Esophagus squamous epithelium (tissue), 4 donors: ENCODE data around the gene LRRFIP2.

ENCODE experiments used
- CTCF ChIP-seq, 6 experiments: fragments of 450-650 bp in 4 of 6; fragments of 200-600 bp in 2 of 6; sonication (generic) in 2 of 6; IDR thresholded peaks; one replicate each; pipeline ENCODE4 v1.5.1; 2016 to 2019; ENCODE audit warnings: antibody characterized with exemption in 6 of 6, mild to moderate bottlenecking in 4 of 6, moderate library complexity in 4 of 6
- POLR2A ChIP-seq, 4 donors: fragments of 450-650 bp; IDR thresholded peaks; one replicate each; pipeline ENCODE4 v1.6.1; 2017; ENCODE audit warnings: antibody characterized with exemption in 4 of 4, mild to moderate bottlenecking in 4 of 4, moderate library complexity in 3 of 4

DNA sequence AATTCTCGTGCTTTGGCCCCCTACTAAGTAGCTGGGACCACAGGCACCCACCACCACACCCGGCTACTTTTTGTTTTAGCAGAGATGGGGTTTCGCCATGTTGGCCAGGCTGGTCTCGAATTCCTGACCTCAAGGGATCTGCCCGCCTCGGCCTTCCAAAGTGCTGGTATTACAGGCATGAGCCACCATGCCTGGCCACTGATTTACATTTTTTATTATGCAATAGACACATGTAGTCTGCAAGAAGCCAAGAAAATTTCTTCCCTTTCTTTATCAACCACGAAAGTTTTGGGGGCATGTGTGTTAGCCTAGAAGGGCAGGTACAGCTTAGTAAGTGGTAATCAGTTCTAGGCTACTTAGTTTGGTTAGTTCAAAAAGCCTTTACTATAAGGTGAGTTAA lies 51.1 kb downstream of the LRRFIP2 start:
- no peak for TF ChIP-seq CTCF (IDR thresholded peaks at IDR 0.05)
- TF ChIP-seq POLR2A (IDR thresholded peaks at IDR 0.05), result no peak
